Panc1 (cell line): ENCODE data around the gene CFP. TPM values are rescaled to one million over a fixed set of nuclear protein-coding genes. Genes with fewer than 3 reads are reported as not detected.

Source experiments
- microRNA-seq: library from miRNA; unstranded; fragments of <30 nt; microRNA quantifications from one replicate; pipeline ENCODE4 v1.1.0, GENCODE V29; 2020; ENCODE audit not compliant: unreplicated experiment
- total RNA-seq: library from RNA; stranded (reverse); gene quantifications from one replicate; pipeline ENCODE4 v1.2.1, GENCODE V29; 2021; ENCODE audit not compliant: unreplicated experiment

The CFP gene
- total RNA-seq, 1 experiment from 2014 or later: 0.59 TPM

Small RNA genes within 50 kb of the gene (microRNA-seq; reads per million reads assigned to microRNA genes)
- gene MIR4769: not detected

Other genes with a start within 250 kb of the CFP start
- gene ZNF41, start 146.7 kb downstream of the CFP start, total RNA-seq: 8.0 TPM
- gene ARAF, start 68.7 kb downstream of the CFP start, total RNA-seq: 87.9 TPM
- 131 TPM for gene TIMP1, start 47.5 kb downstream of the CFP start, total RNA-seq
- 1.0 TPM for gene SYN1, start 10.1 kb downstream of the CFP start, total RNA-seq
- gene ELK1, start 20.6 kb upstream of the CFP start, total RNA-seq: 64.6 TPM
- gene UXT, start 29.2 kb upstream of the CFP start, total RNA-seq: 129 TPM
- gene ZNF81, start 207.0 kb upstream of the CFP start, total RNA-seq: 10.7 TPM